PC-3 (cell line): ENCODE results near the gene RPS6KA2. TPM values are rescaled to one million over a fixed set of nuclear protein-coding genes. Genes with fewer than 3 reads are reported as not detected.

Source experiments
- ATAC-seq: fragments of 200-7000 bp; cut with Tn5 transposase; 2 replicates; pipeline ENCODE4 v1.9.1; 2020; ENCODE audit warnings: mild to moderate bottlenecking, moderate library complexity
- BruUV-seq: library from RNA; stranded (reverse); fragments of 400-500 nt; replicated peaks from 2 replicates; lab custom pipeline; 2021; lab: Mats Ljungman, UMichigan
- CTCF ChIA-PET: fragments of 300-600 bp; sonication (Branson Sonifier 250); formaldehyde crosslinking; loops from one replicate; lab custom pipeline; 2022; ENCODE audit warnings: antibody characterized with exemption; lab: Charles Lee
- POLR2A ChIA-PET: fragments of 300-600 bp; sonication (Branson Sonifier 250); formaldehyde crosslinking; loops from one replicate; lab custom pipeline; 2022; ENCODE audit warnings: antibody characterized with exemption; ENCODE audit not compliant: unreplicated experiment; lab: Charles Lee
- DNase-seq: peaks from one replicate; pipeline ENCODE4 v3.0.0-alpha.2; 2015
- H2AFZ ChIP-seq: fragments of 300-600 bp; sonication (generic); 2 replicates; pipeline ENCODE4 v1.6.0; 2016; ENCODE audit warnings: antibody characterized with exemption, low read length
- H3F3A ChIP-seq: fragments of 300-600 bp; sonication (generic); one replicate; pipeline ENCODE4 v1.6.0; 2017; ENCODE audit warnings: antibody characterized with exemption, low read length, control low read depth, mild to moderate bottlenecking; ENCODE audit not compliant: unreplicated experiment
- H3K27ac ChIP-seq: fragments of 300-600 bp; sonication (generic); 2 replicates; pipeline ENCODE4 v1.5.1; 2016; ENCODE audit warnings: mild to moderate bottlenecking, low read length
- H3K27me3 ChIP-seq: fragments of 300-600 bp; sonication (generic); 2 replicates; pipeline ENCODE4 v1.6.1; 2016; ENCODE audit warnings: low read length, mixed read lengths
- H3K36me3 ChIP-seq: fragments of 300-600 bp; sonication (generic); 2 replicates; pipeline ENCODE4 v1.6.1; 2016; ENCODE audit warnings: low read depth, mixed run types, low read length, mixed read lengths
- H3K4me1 ChIP-seq: fragments of 300-600 bp; sonication (generic); 2 replicates; pipeline ENCODE4 v1.5.1; 2016; ENCODE audit warnings: low read length; ENCODE audit not compliant: insufficient read depth
- H3K4me2 ChIP-seq: fragments of 300-600 bp; sonication (generic); 2 replicates; pipeline ENCODE4 v1.6.0; 2016; ENCODE audit warnings: low read length
- H3K4me3 ChIP-seq: fragments of 300-600 bp; sonication (generic); 2 replicates; pipeline ENCODE4 v1.5.1; 2016; ENCODE audit warnings: mild to moderate bottlenecking, low read length, mixed read lengths
- H3K79me2 ChIP-seq: fragments of 300-600 bp; sonication (generic); 2 replicates; pipeline ENCODE4 v1.6.1; 2017; ENCODE audit warnings: low read length, mixed read lengths
- H3K9ac ChIP-seq: fragments of 300-600 bp; sonication (generic); 2 replicates; pipeline ENCODE4 v1.6.0; 2016; ENCODE audit warnings: mild to moderate bottlenecking, low read length
- H3K9me2 ChIP-seq: fragments of 300-600 bp; sonication (generic); replicated peaks from 2 replicates; pipeline ENCODE4 v1.6.1; 2016; ENCODE audit warnings: mixed run types, low read length, mixed read lengths
- H3K9me3 ChIP-seq: fragments of 300-600 bp; sonication (generic); 2 replicates; pipeline ENCODE4 v1.6.1; 2016; ENCODE audit warnings: low read length, mixed read lengths
- H4K20me1 ChIP-seq: fragments of 300-600 bp; sonication (generic); 2 replicates; pipeline ENCODE4 v1.6.1; 2016; ENCODE audit warnings: low read length, mixed read lengths
- EZH2 ChIP-seq: fragments of 300-600 bp; sonication (generic); IDR thresholded peaks from one replicate; pipeline ENCODE4 v1.6.1; 2017; ENCODE audit warnings: antibody characterized with exemption, mild to moderate bottlenecking, low read length; ENCODE audit not compliant: unreplicated experiment
- EZH2phosphoT487 ChIP-seq: fragments of 300-600 bp; sonication (generic); IDR thresholded peaks from 2 replicates; pipeline ENCODE4 v1.6.1; 2018; ENCODE audit warnings: mild to moderate bottlenecking, antibody characterized with exemption, low read length, borderline replicate concordance
- intact Hi-C: fragments of 100-400 bp; cut with micrococcal nuclease; formaldehyde crosslinking; loops from 2 replicates; pipeline ENCODE4 v1.9.0; 2023
- total RNA-seq: library from RNA; depleted of rRNA; stranded (reverse); fragments of >200 nt; gene quantifications from 2 replicates; pipeline ENCODE4 v1.2.3, GENCODE V29; 2014
- TF ChIP-seq, protein P1 (sequence below): fragments of 300-600 bp; sonication (generic); conservative IDR thresholded peaks from 2 replicates; pipeline ENCODE4 v1.5.1; 2017; ENCODE audit warnings: antibody characterized with exemption, low read depth, mild to moderate bottlenecking, low read length

The RPS6KA2 gene
- total RNA-seq, 1 experiment from 2014 or later: 5.1 TPM

DNA sequence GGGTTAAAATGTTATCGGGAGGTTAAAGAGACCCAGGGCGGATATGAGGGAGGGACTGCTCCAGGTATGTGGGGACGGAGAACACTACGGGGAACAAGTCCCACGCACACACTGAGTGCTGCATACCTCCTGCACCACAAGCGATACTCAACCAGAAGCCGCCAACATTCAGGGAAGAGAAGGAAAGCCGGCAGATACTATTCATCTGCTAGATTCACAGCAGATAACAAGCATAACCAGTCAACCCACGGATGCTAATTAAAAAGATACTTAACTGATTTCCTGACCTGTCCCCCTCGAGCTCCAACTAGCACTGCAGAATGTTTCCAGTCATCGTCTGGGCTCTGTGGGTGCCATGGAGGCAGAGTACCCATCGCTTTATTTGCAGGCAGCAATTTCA, 45.1 kb upstream of the RPS6KA2 start:
- no peaks in the 10 kb centered on the region for H3F3A ChIP-seq
- H3K27me3 ChIP-seq: no peaks in the 10 kb centered on the region
- no peak overlapping the region for H3K4me3 ChIP-seq
- ChIA-PET POLR2A (no interaction called here), CTCF (no interaction called here)
- no peaks in the 10 kb centered on the region for H3K9me3 ChIP-seq
- no peak overlapping the region for H3K9ac ChIP-seq
- peaks cover 14% of the 10 kb centered on the region for H3K4me1 ChIP-seq
- no peaks in the 10 kb centered on the region for H3K79me2 ChIP-seq
- no TSS peak for BruUV-seq
- no peaks in the 10 kb centered on the region for H4K20me1 ChIP-seq
- H3K4me2 ChIP-seq: no peak overlapping the region
- TF ChIP-seq EZH2phosphoT487 (no peak), EZH2 (no peak)
- TF ChIP-seq, protein P1, sequence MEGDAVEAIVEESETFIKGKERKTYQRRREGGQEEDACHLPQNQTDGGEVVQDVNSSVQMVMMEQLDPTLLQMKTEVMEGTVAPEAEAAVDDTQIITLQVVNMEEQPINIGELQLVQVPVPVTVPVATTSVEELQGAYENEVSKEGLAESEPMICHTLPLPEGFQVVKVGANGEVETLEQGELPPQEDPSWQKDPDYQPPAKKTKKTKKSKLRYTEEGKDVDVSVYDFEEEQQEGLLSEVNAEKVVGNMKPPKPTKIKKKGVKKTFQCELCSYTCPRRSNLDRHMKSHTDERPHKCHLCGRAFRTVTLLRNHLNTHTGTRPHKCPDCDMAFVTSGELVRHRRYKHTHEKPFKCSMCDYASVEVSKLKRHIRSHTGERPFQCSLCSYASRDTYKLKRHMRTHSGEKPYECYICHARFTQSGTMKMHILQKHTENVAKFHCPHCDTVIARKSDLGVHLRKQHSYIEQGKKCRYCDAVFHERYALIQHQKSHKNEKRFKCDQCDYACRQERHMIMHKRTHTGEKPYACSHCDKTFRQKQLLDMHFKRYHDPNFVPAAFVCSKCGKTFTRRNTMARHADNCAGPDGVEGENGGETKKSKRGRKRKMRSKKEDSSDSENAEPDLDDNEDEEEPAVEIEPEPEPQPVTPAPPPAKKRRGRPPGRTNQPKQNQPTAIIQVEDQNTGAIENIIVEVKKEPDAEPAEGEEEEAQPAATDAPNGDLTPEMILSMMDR: no peak
- H2AFZ ChIP-seq: no peak overlapping the region
- DNase-seq: no peak
- no peaks in the 10 kb centered on the region for H3K36me3 ChIP-seq
- no peak overlapping the region for H3K27ac ChIP-seq
- no peak for ATAC-seq
- no peaks in the 10 kb centered on the region for H3K9me2 ChIP-seq
- intact Hi-C loops: no loop called here

DNA sequence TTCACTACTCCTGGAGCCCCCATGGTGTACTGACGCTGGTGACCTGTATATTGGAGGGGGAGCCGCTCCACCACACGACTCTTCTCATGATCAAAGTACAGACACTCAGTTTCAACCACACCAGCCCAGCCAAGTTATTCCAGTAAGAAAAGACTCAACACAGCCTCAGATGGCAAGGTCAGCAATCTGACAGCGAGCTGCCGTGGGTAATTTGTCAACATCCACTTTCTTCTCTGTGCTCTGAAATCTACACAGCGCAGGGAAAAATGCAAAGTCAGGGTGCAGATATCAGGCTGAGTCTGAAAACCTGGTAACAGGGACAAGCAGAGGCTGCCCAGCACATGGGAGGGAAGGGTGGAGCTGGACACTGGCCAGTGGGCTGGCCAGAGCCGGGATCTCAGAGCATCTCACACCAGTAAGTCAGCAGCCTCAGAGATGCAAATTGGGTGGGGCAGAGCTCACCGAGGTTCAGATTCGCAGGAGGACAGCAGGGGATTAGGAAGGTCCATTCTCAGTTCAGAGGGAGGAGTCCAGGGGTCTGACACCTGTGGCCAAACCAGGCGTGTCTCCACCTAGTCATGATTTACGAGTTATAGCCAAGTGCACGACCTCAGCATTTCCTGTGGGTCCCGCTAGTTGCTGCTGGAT, 44.5 kb upstream of the RPS6KA2 start:
- H2AFZ ChIP-seq: no peak overlapping the region
- no peaks in the 10 kb centered on the region for H3K9me3 ChIP-seq
- no peaks in the 10 kb centered on the region for H3K36me3 ChIP-seq
- DNase-seq: peak; percentile 6
- no peaks in the 10 kb centered on the region for H3K27me3 ChIP-seq
- ChIA-PET POLR2A (no interaction called here), CTCF (no interaction called here)
- peaks cover 14% of the 10 kb centered on the region for H3K4me1 ChIP-seq
- H3K27ac ChIP-seq: no peak overlapping the region
- no peak overlapping the region for H3K4me3 ChIP-seq
- H4K20me1 ChIP-seq: no peaks in the 10 kb centered on the region
- ATAC-seq: no peak; the same call in 1 of the 2 replicates
- no peak overlapping the region for H3K9ac ChIP-seq
- no peaks in the 10 kb centered on the region for H3F3A ChIP-seq
- no peaks in the 10 kb centered on the region for H3K79me2 ChIP-seq
- H3K9me2 ChIP-seq: no peaks in the 10 kb centered on the region
- intact Hi-C loops: no loop called here
- TF ChIP-seq, protein P1: no peak
- no peak for TF ChIP-seq EZH2phosphoT487
- TF ChIP-seq EZH2: no peak
- no TSS peak for BruUV-seq
- no peak overlapping the region for H3K4me2 ChIP-seq

DNA sequence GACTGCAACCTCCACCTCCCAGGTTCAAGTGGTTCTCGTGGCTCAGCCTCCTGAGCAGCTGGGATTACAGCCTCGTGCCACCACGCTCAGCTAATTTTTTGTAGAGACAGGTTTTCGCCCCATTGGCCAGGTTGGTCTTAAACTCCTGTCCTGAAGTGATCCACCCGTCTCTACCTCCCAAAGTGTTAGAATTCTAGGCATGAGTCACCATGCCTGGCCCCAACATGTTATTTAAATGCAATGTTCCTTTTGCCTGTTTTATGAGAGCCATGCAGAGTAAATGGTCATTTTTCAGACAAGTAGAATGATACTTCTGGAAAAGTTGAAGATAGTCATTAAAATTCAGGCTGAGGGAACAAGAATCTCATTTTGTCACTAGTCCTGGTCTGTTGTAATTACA, 43.8 kb upstream of the RPS6KA2 start:
- no TSS peak for BruUV-seq
- DNase-seq (no peak), ATAC-seq (no peak)
- Histone ChIP-seq H3K9ac (no peak overlapping the region), H3K27me3 (no peaks in the 10 kb centered on the region), H3F3A (no peaks in the 10 kb centered on the region), H3K36me3 (no peaks in the 10 kb centered on the region), H3K79me2 (no peaks in the 10 kb centered on the region), H3K9me3 (no peaks in the 10 kb centered on the region), H3K9me2 (no peaks in the 10 kb centered on the region), H4K20me1 (no peaks in the 10 kb centered on the region), H3K4me2 (no peak overlapping the region), H3K27ac (no peak overlapping the region), H3K4me1 (peaks cover 8% of the 10 kb centered on the region), H2AFZ (no peak overlapping the region), H3K4me3 (no peak overlapping the region)
- intact Hi-C loops: no loop called here
- TF ChIP-seq, protein P1: no peak
- TF ChIP-seq EZH2phosphoT487 (no peak), EZH2 (no peak)
- ChIA-PET POLR2A (no interaction called here), CTCF (no interaction called here)
